Measurements from ENCODE around the gene PHF20.

Gene PHF20

GRCh38 chr20:35904982-35905663 lies 133.3 kb downstream of the PHF20 start:
- Histone ChIP-seq H3K9me3 (ENCODE audit: control insufficient read depth in 5 of 5, low read length in 5 of 5) (no peaks in the 10 kb centered on the region), H3K36me3 (ENCODE audit: control insufficient read depth in 5 of 5, insufficient read depth in 5 of 5, low read length in 5 of 5) (peaks cover 0 to 32% (median 11%) of the 10 kb centered on the region in 5 donors), H3K27ac (ENCODE audit: low read depth, low read length) (no peak overlapping the region)

GRCh38 chr20:35907017-35907701 lies 135.3 kb downstream of the PHF20 start:
- Histone ChIP-seq H3K9me3 (ENCODE audit: control insufficient read depth in 5 of 5, low read length in 5 of 5) (no peaks in the 10 kb centered on the region), H3K27me3 (ENCODE audit: control insufficient read depth in 5 of 5, insufficient read depth in 4 of 5, low read length in 5 of 5) (no peaks in the 10 kb centered on the region), H3K4me1 (ENCODE audit: control insufficient read depth in 5 of 5, insufficient read depth in 5 of 5, low read length in 5 of 5) (peaks cover 0 to 17% (median 0%) of the 10 kb centered on the region in 5 donors), H3K9ac (ENCODE audit: low read length in 5 of 5) (no peak overlapping the region), H3K4me3 (ENCODE audit: low read depth in 1 of 5, low read length in 5 of 5) (no peak overlapping the region), H3K27ac (ENCODE audit: low read depth, low read length) (no peak overlapping the region), H3K36me3 (ENCODE audit: control insufficient read depth in 5 of 5, insufficient read depth in 5 of 5, low read length in 5 of 5) (peaks cover 0 to 28% (median 17%) of the 10 kb centered on the region in 5 donors)

More at GRCh38 chr20:35904982-35905663, 133.3 kb downstream of the PHF20 start:
- peaks cover 0 to 17% (median 0%) of the 10 kb centered on the region in 5 donors for H3K4me1 ChIP-seq (ENCODE audit: control insufficient read depth in 5 of 5, insufficient read depth in 5 of 5, low read length in 5 of 5)
- H3K4me3 ChIP-seq (ENCODE audit: low read depth in 1 of 5, low read length in 5 of 5), result no peak overlapping the region
- H3K27me3 ChIP-seq (ENCODE audit: control insufficient read depth in 5 of 5, insufficient read depth in 4 of 5, low read length in 5 of 5), result no peaks in the 10 kb centered on the region
- H3K9ac ChIP-seq (ENCODE audit: low read length in 5 of 5), result no peak overlapping the region

- no peak overlapping the region for H3K4me3 ChIP-seq (ENCODE audit: low read depth in 1 of 5, low read length in 5 of 5)
- H3K4me1 ChIP-seq (ENCODE audit: control insufficient read depth in 5 of 5, insufficient read depth in 5 of 5, low read length in 5 of 5), result peaks cover 0 to 17% (median 0%) of the 10 kb centered on the region in 5 donors
- no peaks in the 10 kb centered on the region for H3K9me3 ChIP-seq (ENCODE audit: control insufficient read depth in 5 of 5, low read length in 5 of 5)
- H3K36me3 ChIP-seq (ENCODE audit: control insufficient read depth in 5 of 5, insufficient read depth in 5 of 5, low read length in 5 of 5), result peaks cover 0 to 29% (median 14%) of the 10 kb centered on the region in 5 donors
- H3K27ac ChIP-seq (ENCODE audit: low read depth, low read length), result no peak overlapping the region
- H3K27me3 ChIP-seq (ENCODE audit: control insufficient read depth in 5 of 5, insufficient read depth in 4 of 5, low read length in 5 of 5), result no peaks in the 10 kb centered on the region
- H3K9ac ChIP-seq (ENCODE audit: low read length in 5 of 5), result no peak overlapping the region
These were observed 136.2 kb downstream of the PHF20 start for GRCh38 chr20:35908007-35908406.

- no peaks in the 10 kb centered on the region for H3K9me3 ChIP-seq (ENCODE audit: control insufficient read depth in 5 of 5, low read length in 5 of 5)
- peaks cover 6 to 36% (median 21%) of the 10 kb centered on the region in 5 donors for H3K36me3 ChIP-seq (ENCODE audit: control insufficient read depth in 5 of 5, insufficient read depth in 5 of 5, low read length in 5 of 5)
- H3K4me1 ChIP-seq (ENCODE audit: control insufficient read depth in 5 of 5, insufficient read depth in 5 of 5, low read length in 5 of 5), result peaks cover 0 to 17% (median 0%) of the 10 kb centered on the region in 5 donors
- H3K27ac ChIP-seq (ENCODE audit: low read depth, low read length), result no peak overlapping the region
- no peak overlapping the region for H3K9ac ChIP-seq (ENCODE audit: low read length in 5 of 5)
- no peak overlapping the region for H3K4me3 ChIP-seq (ENCODE audit: low read depth in 1 of 5, low read length in 5 of 5)
- no peaks in the 10 kb centered on the region for H3K27me3 ChIP-seq (ENCODE audit: control insufficient read depth in 5 of 5, insufficient read depth in 4 of 5, low read length in 5 of 5)
These were observed 137.4 kb downstream of the PHF20 start for GRCh38 chr20:35909176-35909575.

- no peaks in the 10 kb centered on the region for H3K27me3 ChIP-seq (ENCODE audit: control insufficient read depth in 5 of 5, insufficient read depth in 4 of 5, low read length in 5 of 5)
- peaks cover 8 to 40% (median 26%) of the 10 kb centered on the region in 5 donors for H3K36me3 ChIP-seq (ENCODE audit: control insufficient read depth in 5 of 5, insufficient read depth in 5 of 5, low read length in 5 of 5)
- H3K4me1 ChIP-seq (ENCODE audit: control insufficient read depth in 5 of 5, insufficient read depth in 5 of 5, low read length in 5 of 5), result peaks cover 0 to 17% (median 0%) of the 10 kb centered on the region in 5 donors
- no peak overlapping the region for H3K27ac ChIP-seq (ENCODE audit: low read depth, low read length)
- H3K9me3 ChIP-seq (ENCODE audit: control insufficient read depth in 5 of 5, low read length in 5 of 5), result no peaks in the 10 kb centered on the region
- H3K9ac ChIP-seq (ENCODE audit: low read length in 5 of 5), result no peak overlapping the region
- H3K4me3 ChIP-seq (ENCODE audit: low read depth in 1 of 5, low read length in 5 of 5), result no peak overlapping the region
These were observed 138.0 kb downstream of the PHF20 start for GRCh38 chr20:35909796-35910195.

- Histone ChIP-seq H3K36me3 (ENCODE audit: control insufficient read depth in 5 of 5, insufficient read depth in 5 of 5, low read length in 5 of 5) (peaks cover 8 to 38% (median 25%) of the 10 kb centered on the region in 5 donors), H3K4me3 (ENCODE audit: low read depth in 1 of 5, low read length in 5 of 5) (no peak overlapping the region)
These were observed 138.4 kb downstream of the PHF20 start for GRCh38 chr20:35910254-35910653.

GRCh38 chr20:35912881-35913280 lies 141.1 kb downstream of the PHF20 start:
- Histone ChIP-seq H3K27ac (ENCODE audit: low read depth, low read length) (no peak overlapping the region), H3K36me3 (ENCODE audit: control insufficient read depth in 5 of 5, insufficient read depth in 5 of 5, low read length in 5 of 5) (peaks cover 8 to 45% (median 41%) of the 10 kb centered on the region in 5 donors), H3K27me3 (ENCODE audit: control insufficient read depth in 5 of 5, insufficient read depth in 4 of 5, low read length in 5 of 5) (no peaks in the 10 kb centered on the region), H3K9ac (ENCODE audit: low read length in 5 of 5) (no peak overlapping the region), H3K4me3 (ENCODE audit: low read depth in 1 of 5, low read length in 5 of 5) (no peak overlapping the region), H3K9me3 (ENCODE audit: control insufficient read depth in 5 of 5, low read length in 5 of 5) (no peaks in the 10 kb centered on the region), H3K4me1 (ENCODE audit: control insufficient read depth in 5 of 5, insufficient read depth in 5 of 5, low read length in 5 of 5) (peaks cover 0 to 3% (median 0%) of the 10 kb centered on the region in 5 donors)

More at GRCh38 chr20:35910254-35910653, 138.4 kb downstream of the PHF20 start:
- Histone ChIP-seq H3K9ac (ENCODE audit: low read length in 5 of 5) (no peak overlapping the region), H3K27ac (ENCODE audit: low read depth, low read length) (no peak overlapping the region), H3K9me3 (ENCODE audit: control insufficient read depth in 5 of 5, low read length in 5 of 5) (no peaks in the 10 kb centered on the region), H3K27me3 (ENCODE audit: control insufficient read depth in 5 of 5, insufficient read depth in 4 of 5, low read length in 5 of 5) (no peaks in the 10 kb centered on the region), H3K4me1 (ENCODE audit: control insufficient read depth in 5 of 5, insufficient read depth in 5 of 5, low read length in 5 of 5) (peaks cover 0 to 17% (median 0%) of the 10 kb centered on the region in 5 donors)

- no peaks in the 10 kb centered on the region for H3K9me3 ChIP-seq (ENCODE audit: control insufficient read depth in 5 of 5, low read length in 5 of 5)
- no peak overlapping the region for H3K4me3 ChIP-seq (ENCODE audit: low read depth in 1 of 5, low read length in 5 of 5)
- H3K9ac ChIP-seq (ENCODE audit: low read length in 5 of 5), result no peak overlapping the region
- no peaks in the 10 kb centered on the region for H3K4me1 ChIP-seq (ENCODE audit: control insufficient read depth in 5 of 5, insufficient read depth in 5 of 5, low read length in 5 of 5)
- H3K27me3 ChIP-seq (ENCODE audit: control insufficient read depth in 5 of 5, insufficient read depth in 4 of 5, low read length in 5 of 5), result no peaks in the 10 kb centered on the region
- H3K36me3 ChIP-seq (ENCODE audit: control insufficient read depth in 5 of 5, insufficient read depth in 5 of 5, low read length in 5 of 5), result peaks cover 16 to 77% (median 54%) of the 10 kb centered on the region in 5 donors
- no peak overlapping the region for H3K27ac ChIP-seq (ENCODE audit: low read depth, low read length)
These were observed 145.3 kb downstream of the PHF20 start for GRCh38 chr20:35917077-35917476.

GRCh38 chr20:35918021-35918420 lies 146.2 kb downstream of the PHF20 start:
- H3K27ac ChIP-seq (ENCODE audit: low read depth, low read length), result no peak overlapping the region
- no peaks in the 10 kb centered on the region for H3K4me1 ChIP-seq (ENCODE audit: control insufficient read depth in 5 of 5, insufficient read depth in 5 of 5, low read length in 5 of 5)
- H3K27me3 ChIP-seq (ENCODE audit: control insufficient read depth in 5 of 5, insufficient read depth in 4 of 5, low read length in 5 of 5), result no peaks in the 10 kb centered on the region

GRCh38 chr20:35920523-35920922 lies 148.7 kb downstream of the PHF20 start:
- H3K4me3 ChIP-seq (ENCODE audit: low read depth in 1 of 5, low read length in 5 of 5), result no peak overlapping the region
- no peak overlapping the region for H3K27ac ChIP-seq (ENCODE audit: low read depth, low read length)
- H3K4me1 ChIP-seq (ENCODE audit: control insufficient read depth in 5 of 5, insufficient read depth in 5 of 5, low read length in 5 of 5), result no peaks in the 10 kb centered on the region
- H3K36me3 ChIP-seq (ENCODE audit: control insufficient read depth in 5 of 5, insufficient read depth in 5 of 5, low read length in 5 of 5), result peaks cover 8 to 62% (median 37%) of the 10 kb centered on the region in 5 donors
- no peaks in the 10 kb centered on the region for H3K9me3 ChIP-seq (ENCODE audit: control insufficient read depth in 5 of 5, low read length in 5 of 5)
- H3K27me3 ChIP-seq (ENCODE audit: control insufficient read depth in 5 of 5, insufficient read depth in 4 of 5, low read length in 5 of 5), result no peaks in the 10 kb centered on the region
- H3K9ac ChIP-seq (ENCODE audit: low read length in 5 of 5), result no peak overlapping the region

More at GRCh38 chr20:35918021-35918420, 146.2 kb downstream of the PHF20 start:
- Histone ChIP-seq H3K9me3 (ENCODE audit: control insufficient read depth in 5 of 5, low read length in 5 of 5) (no peaks in the 10 kb centered on the region), H3K36me3 (ENCODE audit: control insufficient read depth in 5 of 5, insufficient read depth in 5 of 5, low read length in 5 of 5) (peaks cover 16 to 76% (median 53%) of the 10 kb centered on the region in 5 donors), H3K4me3 (ENCODE audit: low read depth in 1 of 5, low read length in 5 of 5) (no peak overlapping the region), H3K9ac (ENCODE audit: low read length in 5 of 5) (no peak overlapping the region)
